CD4-positive, alpha-beta T cell treated with Interleukin-6 at 100 ng/mL for 8 hours (primary cell): Measurements from ENCODE around the gene SSX1.
"Not testable (repeated sequence)": the region's sequence is repeated elsewhere in the genome, so short reads cannot be mapped to it uniquely, and the experiment has no call there.

Experiments used
- DNase-seq: peaks from one replicate; pipeline ENCODE4 v3.0.0-alpha.2; 2020; ENCODE audit warnings: mixed read lengths, low spot score

Gene SSX1

DNA sequence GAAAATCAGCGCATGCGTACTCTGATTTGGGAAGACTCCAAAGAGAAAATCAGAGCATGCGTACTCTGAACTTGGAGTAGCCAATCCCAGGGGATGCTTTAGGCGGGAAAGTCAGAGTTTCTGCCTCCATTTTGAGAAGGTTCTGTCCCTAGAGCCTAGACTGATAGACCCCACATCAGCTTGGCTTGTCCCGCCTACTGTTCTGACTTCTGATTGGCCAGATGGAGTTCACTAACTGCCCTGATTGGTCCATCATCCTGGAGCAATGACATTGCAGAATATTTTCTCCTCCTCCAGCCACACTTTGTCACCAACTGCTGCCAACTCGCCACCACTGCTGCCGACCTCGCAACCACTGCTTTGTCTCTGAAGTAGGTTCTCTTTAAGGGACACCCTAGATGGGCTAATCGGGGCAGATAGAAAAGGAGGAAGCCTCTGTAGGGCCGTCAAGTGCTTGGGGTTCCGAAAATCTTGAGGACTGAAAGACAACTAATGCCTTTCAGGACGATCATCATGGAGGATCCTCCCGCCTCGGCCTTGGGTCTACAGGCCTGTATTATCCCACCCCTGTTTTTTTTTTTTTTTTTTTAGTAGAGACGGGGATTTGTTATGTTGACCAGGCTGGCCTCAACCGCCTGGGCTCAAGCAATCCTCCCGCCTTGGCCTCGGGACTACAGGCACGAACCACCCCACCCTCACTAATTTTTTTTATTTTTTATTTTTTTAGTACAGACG is at the start of gene SSX1:
TSS of gene SSX1 (plus strand) at position 331 of the 735 bp plus-strand sequence. CDS start 1,850 bp downstream, outside the sequence.
- not testable (repeated sequence) for DNase-seq

- DNase-seq, result not testable (repeated sequence)
Observed at GRCh38 chrX:48214341-48214740, 40.9 kb upstream of the SSX1 start.

GRCh38 chrX:48224196-48224595 is 31.0 kb upstream of the SSX1 start:
- DNase-seq, result not testable (repeated sequence)

DNA sequence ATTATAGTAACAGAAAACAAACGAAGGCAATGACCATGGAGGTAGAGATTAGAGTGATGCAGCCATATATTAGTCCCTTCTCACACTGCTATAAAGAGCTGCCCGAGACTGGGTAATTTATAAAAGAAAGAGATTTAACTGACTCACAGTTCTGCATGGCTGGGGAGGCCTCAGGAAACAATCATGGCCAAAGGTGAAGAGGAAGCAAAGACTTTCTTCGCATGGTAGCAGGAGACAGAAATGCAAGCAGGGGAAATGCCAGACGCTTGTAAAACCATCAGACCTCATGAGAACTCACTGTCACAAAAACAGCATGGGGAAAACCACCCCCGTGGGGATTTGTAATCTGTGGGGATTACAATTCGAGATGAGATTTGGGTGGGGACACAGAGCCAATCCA is 2.2 kb upstream of the SSX1 start:
- not testable (repeated sequence) for DNase-seq

DNA sequence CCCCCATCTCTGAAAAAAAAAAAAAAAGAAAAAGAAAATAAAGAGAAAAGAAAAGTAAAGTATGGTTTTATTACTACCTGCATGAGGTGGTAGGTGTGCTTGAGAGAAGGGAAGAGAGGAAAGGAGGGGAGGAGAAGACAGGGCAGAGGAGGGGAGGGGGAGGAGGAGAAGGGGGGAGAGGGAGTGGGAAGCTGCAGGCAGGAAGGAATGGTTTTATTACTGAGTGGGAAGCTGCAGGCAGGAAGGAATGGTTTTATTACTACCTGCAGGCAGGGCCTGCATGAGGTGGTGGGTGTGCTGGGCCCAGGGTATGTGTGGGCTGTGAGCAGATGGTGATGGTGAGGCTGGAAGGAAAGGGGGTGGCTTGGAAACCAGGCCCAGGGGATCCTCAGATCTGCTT is 19.2 kb downstream of the SSX1 start:
- not testable (repeated sequence) for DNase-seq

DNA sequence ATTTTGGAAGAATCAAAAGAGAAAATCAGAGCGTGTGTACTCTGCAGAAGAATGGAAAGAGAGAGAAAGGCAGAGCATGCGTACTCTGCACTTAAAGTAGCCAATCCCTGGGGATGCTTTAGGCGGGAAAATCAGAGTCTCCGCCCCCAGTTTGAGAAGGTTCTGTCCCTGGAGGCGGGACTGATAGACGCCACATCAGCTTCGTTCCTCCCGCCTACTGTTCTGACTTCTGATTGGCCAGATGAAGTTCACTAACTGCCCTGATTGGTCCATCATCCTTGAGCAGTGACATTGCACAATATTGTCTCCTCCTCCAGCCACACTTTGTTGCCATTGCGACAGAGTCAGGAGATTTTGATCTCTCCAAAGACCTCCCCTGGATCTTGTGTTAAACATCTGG is 23.8 kb downstream of the SSX1 start:
- no peak for DNase-seq

GRCh38 chrX:48280729-48281128 is 25.5 kb downstream of the SSX1 start:
- not testable (repeated sequence) for DNase-seq

GRCh38 chrX:48306175-48306574 is 51.0 kb downstream of the SSX1 start:
- no peak for DNase-seq

DNA sequence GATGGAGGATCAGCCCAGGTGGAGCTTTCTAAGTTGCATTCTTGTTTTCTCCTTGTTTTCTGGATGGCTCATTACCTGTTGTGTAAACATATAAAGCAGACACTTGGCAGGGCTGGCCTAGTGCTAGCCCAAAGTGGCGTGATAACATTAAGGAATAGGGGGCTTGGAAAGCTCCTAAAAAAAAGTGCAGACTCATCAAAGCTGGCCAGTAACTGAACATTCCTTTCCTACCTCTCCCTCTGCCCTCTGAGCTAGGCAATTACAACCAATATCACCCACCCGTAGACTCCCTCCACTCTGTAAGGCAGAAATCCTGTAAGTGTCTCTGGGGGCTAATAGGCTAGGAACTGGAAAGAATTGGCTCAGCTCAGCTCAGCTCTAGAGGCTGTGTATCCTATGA is 58.8 kb downstream of the SSX1 start:
- not testable (repeated sequence) for DNase-seq
